ENCODE measurements around the gene NTN1.

NTN1 gene

DNA sequence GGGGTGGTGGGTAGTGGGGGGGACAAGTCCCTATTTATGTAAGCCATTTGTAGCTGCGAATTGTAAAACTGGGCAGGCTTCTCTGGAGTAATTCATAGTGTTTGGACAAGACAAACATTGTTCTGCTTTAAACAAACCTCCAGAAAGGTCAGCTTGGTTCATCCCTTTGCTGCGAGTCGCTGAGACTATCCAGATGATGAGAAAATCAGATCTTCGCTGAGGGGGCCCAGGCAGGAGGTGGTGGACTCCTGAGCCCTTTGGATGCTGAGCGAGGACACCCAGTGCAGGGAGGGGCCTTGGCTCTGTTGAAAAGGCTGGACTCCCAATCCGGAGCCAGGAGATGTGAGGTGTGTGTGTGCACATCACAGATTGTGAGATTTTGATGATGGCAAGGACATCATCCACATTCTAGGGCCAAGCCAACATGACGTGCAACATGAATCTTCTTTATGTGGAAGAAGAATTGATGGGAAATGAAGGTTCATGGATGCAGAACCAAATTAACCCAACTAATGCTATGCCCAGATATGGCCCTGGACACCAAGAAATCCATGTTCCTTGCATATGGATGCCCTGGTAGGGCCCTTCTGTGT lies 15.0 kb upstream of the NTN1 start:
- no peak for DNase-seq (ENCODE audit: low read depth in 2 of 2)

DNA sequence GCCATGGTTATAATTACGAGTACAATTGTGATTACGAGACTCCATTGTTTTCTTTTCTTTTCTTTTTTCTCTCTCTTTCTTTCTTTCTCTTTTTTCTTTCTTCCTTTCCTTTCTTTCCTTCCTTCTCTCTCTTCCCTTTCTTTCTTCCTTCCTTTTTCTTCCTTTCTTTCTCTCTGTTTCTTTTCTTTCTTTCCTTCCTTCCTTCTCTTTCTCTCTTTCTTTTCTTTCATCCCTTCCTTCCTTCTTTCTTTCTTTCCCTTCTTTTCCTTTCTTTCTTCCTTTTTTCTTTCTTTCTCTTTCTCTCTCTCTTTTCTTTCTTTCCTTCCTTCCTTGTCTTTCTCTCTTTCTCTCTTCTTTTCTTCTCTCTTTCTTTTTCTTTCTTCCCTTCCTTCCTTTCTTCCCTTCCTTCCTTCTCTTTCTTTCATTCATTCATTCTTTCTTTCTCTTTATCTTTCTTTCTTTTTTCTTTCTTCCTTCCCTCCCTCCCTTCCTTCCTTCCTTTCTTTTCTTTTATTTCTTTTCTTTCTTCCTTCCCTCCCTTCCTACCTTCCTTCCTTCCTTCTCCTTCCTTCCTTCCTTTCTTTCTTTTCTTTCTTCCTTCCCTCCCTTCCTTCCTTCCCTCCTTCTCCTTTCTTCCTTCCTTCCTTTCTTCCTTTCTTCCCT lies 14.1 kb upstream of the NTN1 start:
- no peak for DNase-seq (ENCODE audit: low read depth in 2 of 2)

DNA sequence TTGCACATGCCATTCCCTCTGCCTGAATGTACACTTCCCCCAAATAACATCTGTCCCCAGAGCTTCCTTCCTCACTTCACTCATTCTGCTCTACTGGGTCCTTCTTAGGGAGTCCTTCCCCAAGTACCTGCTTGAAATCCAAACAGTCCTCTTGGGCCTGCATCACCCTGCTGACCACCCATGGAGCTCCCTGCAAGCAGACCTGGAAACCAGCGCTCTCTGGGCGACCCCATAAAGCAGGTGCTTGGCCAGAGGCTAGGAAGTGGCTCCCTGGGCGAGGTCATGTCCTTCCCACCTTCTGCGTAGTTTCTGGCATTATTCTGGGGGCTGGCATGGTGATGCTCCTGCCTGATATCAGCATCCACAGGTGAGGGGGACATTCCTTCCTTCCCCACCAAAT lies 12.2 kb upstream of the NTN1 start:
- no peak for DNase-seq (ENCODE audit: low read depth in 2 of 2)

DNA sequence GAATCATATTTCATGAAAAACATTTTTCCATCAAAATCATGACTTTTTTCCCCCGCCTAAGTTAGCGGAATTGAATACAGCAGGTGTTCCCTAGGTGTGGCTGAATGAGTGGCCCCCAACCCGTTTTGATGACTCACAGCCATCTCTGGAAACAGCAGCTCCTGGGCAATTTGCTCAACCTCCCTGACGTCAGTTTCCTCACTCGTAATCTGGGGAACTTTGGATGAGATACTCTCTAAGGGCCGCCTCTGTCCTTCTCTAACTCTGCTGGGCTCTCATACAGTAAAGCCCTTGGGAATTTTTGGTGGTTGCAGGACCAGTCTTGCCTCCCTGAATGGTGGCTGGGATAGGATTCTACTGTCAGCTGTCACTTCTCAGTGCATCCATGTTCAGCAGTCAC lies 11.6 kb upstream of the NTN1 start:
- no peak for DNase-seq (ENCODE audit: low read depth in 2 of 2)

DNA sequence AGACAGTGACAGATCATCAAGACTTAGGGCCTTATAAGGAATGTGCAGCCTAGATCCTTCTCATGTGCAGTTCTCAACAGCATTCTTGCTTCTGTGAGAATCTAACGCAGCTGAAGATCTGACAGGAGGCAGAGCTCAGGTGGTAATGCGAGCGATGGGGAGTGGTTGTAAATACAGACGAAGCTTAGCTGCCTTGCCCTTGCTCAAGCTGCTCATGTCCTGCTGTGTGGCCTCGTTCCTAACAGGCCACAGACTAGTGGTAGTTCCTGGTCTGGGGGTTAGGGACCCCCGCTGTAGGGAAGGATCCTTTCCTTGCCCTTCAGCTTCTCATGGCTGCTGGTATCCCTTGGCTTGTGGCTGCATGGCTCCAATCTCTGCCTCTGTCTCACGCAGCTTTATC lies 10.3 kb upstream of the NTN1 start:
- no peak for DNase-seq (ENCODE audit: low read depth in 2 of 2)

DNA sequence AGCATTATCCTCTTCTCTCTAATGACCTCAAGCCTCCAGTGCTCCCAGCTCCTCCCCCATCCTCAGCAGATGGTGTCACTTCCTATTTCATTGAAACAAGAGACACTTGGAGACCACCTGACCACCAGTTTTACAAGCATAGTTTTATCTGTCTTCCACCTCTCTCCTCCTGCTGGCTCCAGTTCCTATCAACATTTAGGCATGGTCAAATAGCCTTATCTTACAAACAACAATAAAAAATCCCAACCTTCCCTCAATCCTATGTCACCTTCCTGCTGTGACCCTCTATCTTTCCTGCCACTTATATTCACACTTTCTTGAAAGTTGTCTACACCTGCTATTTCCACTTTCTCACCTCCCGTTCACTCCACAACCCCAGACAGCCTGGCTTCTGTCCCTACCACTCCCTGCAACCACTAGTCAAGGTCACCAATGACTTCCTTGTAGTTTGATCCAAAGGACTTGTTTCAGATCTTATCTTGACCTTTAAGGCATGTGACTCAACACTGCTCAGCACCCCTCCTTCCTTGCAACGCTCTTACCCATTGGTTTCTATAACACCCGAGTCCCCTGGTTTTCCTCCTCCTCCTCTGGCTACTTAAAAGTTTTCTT lies 4.3 kb upstream of the NTN1 start:
- DNase-seq (ENCODE audit: low read depth in 2 of 2), result no peak

DNA sequence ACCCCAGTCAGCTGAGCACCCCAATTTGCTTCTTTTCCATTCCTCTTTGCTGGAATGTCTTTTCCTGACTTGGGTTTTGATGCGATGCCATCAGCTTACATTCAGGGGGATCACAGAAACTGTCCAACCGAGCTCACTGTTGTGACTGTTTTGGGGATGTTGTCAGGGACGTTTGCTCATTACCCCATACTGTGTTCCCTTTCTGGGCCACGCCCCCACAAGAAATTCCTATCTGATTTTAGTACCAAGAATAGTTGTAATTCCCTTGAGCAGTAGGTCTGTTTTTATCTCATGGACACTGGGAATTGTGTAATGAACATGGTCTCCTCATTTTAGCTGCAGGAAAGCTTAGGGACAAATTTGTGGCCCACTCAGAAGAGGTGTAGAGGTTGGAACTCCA lies 2.6 kb upstream of the NTN1 start:
- no peak for DNase-seq (ENCODE audit: low read depth in 2 of 2)

DNA sequence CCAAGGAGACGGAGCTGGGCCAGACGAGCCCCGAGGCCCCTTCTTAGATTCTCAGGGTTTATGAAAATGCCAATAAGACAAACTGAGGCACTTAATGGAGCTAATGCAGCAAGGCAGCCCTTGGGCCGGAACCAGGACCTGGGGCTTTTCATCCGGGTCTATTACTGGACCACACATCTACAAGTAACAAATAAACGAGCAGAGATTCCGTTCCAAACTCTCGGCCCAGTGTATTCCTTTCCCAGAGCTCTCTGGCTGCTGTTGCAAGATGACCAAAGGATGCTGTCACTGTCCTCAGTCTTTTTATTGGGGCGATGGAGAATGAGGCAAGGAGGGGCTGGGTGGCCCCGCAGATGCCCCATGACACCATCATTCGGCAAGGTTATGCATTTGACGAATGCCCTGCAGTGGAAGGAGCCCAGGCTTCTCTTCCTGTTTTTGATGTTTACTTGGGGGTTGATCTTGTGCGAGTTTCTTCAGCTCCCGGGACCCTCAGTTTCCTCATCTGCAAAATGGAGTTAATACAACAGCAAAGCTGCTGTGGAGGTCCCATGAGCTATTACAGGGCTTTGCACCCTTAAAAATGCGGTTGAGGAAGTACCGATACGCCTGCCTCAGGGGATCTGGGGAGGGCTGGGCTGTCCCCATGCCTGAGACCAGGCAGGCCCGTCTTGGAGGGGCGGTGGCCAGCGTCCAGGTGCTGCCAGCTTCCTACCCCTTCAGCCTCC lies 1.1 kb upstream of the NTN1 start:
- no peak for DNase-seq (ENCODE audit: low read depth in 2 of 2)

DNA sequence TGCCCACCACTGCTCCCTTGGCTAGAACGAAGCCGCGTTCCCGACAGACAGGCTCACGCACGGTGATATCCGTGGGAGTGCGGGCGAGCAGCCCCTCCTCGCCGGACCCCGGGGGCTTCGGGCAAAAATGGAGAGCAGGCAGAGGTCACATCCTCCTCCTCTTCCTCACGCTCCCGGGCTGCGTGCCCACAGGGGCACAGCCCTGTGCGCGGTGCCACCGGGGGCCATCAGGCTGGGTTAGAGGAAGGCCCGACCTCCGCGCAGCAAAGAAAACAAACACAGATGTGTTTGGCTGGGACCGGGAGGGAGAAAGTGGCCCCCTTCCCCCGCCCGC lies 519 bp upstream of the NTN1 start:
- DNase-seq (ENCODE audit: low read depth in 2 of 2), result no peak

DNA sequence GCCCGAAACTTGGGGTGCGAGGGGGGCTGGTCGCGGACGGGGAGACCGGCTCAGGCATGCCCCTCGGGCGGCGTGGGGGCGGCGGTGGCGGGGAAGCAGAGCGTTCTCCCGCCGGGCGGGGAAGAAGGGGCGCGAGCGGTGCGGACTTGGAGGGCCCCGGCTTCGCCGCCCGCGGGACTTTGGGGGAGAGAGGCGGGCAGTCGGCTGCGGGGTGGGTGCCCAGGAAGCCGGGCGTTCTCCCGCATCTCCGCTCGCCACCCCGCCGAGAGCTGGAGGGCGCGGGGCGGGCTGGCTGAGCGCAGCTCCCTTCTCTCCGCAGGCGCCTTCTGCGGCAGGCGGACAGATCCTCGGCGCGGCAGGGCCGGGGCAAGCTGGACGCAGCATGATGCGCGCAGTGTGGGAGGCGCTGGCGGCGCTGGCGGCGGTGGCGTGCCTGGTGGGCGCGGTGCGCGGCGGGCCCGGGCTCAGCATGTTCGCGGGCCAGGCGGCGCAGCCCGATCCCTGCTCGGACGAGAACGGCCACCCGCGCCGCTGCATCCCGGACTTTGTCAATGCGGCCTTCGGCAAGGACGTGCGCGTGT lies 772 bp downstream of the NTN1 start:
- no peak for DNase-seq (ENCODE audit: low read depth in 2 of 2)

DNA sequence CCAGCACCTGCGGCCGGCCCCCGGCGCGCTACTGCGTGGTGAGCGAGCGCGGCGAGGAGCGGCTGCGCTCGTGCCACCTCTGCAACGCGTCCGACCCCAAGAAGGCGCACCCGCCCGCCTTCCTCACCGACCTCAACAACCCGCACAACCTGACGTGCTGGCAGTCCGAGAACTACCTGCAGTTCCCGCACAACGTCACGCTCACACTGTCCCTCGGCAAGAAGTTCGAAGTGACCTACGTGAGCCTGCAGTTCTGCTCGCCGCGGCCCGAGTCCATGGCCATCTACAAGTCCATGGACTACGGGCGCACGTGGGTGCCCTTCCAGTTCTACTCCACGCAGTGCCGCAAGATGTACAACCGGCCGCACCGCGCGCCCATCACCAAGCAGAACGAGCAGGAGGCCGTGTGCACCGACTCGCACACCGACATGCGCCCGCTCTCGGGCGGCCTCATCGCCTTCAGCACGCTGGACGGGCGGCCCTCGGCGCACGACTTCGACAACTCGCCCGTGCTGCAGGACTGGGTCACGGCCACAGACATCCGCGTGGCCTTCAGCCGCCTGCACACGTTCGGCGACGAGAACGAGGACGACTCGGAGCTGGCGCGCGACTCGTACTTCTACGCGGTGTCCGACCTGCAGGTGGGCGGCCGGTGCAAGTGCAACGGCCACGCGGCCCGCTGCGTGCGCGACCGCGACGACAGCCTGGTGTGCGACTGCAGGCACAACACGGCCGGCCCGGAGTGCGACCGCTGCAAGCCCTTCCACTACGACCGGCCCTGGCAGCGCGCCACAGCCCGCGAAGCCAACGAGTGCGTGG lies 1.5 kb downstream of the NTN1 start:
- DNase-seq (ENCODE audit: low read depth in 2 of 2), result no peak

DNA sequence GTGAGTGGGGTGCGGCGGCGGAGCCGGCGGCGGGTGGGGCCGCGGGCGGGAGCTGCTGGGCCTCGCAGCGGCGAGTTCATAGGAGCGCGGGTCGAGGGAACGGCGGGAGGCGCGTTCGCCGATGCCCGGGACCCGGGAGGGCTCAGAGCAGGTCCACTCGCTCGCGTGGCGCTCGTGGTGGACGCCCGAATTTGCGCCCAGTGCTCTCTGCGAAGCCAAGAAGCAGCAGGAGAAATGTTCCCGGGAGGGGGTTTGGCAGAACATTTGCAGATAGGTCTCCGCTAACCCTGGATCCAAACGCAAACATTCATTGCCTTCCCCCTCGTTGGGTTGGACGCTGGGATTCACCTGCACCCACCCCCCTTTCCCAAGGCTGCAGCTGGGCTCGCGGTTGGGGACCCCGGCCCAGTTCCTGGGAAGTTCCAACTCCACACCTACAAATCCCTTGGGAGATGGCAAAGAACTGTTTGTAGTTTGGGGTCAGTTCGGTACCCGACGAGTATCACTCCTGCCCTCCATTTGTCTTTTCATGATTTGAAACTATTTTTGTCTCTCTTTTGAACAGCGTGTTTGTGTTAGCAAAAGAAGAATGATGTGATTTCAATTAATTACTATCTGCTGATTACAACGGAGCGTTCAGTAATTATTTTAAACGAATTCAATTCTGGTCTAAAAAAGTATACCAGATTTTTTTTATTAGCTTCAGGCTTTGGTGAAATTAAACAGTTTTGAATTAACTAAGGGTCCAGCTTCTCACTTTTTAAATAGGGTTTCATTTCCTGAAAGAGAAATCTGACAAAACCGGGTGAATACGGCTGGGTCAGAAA lies 2.3 kb downstream of the NTN1 start:
- DNase-seq (ENCODE audit: low read depth in 2 of 2), result no peak

DNA sequence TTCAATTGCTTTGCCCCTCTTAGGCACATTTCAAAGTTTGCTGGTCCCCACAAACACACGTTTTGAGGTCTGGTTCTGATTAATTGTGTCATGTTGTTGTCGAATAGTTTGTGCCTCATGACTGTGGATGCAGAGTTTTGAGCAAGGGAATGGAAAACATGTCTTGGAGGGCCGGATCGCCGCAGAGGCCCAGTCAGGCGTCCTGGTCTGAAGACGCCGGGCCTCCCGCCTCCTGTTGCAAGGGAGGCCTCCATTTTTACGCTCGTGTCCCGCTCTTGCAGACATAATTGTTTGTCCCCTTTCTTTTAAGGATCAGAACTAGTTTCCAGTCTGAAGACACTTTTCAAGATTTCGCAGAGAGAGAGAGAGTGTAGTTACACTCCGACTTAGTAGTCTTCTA lies 3.2 kb downstream of the NTN1 start:
- DNase-seq (ENCODE audit: low read depth in 2 of 2), result no peak

DNA sequence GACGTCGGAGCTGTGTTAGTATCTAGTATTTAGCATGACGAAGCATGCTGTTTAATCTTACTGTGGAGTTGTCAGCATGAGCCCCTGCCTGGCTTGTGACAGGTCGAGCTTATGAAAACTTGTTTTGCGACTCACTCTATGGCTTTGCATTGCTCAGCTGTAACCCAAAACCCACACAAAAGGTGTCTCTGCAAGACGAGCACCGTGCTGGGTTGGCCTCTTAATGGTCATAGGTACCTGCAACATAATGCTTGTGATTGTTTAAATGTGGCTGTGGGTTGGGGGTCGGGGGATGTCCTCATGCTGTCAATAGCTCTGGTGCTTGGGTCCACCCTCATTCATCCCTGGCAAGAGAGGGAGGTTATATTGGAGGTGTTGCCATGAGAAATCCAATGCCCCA lies 5.4 kb downstream of the NTN1 start:
- no peak for DNase-seq (ENCODE audit: low read depth in 2 of 2)

DNA sequence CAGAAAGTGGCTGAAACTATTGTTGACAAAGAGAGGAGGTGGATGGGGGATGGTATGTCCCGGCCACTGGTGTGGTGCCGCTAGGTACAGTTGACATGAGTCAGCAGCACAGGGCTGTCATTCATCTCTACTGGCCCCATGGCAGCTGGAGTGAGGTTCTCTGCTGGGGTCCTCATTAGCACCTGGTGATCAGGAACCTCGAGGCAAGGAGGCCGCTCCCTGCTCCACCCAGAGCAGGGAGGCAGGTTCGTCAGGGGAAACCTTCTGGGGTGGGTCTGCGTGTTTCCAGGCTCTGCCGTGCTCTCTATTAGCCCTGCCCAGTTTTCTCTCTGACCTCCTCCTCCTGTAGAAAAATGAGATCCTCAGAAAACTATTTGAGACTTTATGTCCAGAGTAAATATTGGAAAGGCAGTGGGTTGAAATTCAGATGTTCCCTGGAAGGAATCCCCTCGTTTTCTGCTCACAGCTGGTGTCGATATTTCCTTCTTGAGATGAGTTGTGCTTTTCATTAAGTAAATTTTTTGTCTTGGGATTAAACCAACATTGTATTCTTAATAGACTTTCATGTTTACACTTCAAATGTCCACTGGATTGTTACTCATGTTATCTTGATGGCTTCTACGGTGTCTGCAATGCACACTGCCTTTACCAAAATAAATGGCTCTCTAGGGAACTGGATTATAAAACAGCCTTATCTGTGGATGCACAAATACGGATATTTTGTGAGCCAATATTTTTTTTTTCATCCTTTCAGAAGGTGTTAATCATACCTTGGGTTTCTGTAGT lies 7.1 kb downstream of the NTN1 start:
- no peak for DNase-seq (ENCODE audit: low read depth in 2 of 2)

DNA sequence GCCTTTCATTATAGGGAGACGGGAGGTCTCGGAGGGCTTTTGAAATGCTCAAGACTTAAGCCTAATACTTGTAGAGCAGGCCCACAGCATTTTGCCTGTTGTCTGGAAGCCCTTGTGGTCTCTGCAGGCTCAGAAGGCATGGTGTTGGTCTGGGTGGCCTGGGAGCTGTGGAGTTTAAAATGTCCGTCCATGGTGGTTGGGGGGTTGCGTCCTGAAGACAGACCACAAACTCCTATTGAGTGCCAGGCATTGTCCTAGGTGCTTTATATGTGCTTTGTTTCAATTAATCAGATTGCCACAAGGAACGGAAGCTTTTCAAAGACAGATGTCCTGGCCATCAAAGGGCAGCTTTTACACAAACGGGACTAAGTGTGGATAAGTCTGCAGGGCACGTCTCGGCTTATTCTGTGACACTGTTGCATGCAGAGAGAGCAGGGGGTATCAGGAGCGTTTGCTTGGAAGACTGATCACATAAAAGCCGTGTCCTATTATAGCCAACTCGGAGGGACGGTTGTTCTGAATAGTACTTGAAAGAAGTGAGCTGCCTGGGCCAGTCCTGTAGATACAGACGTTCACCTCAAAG lies 7.8 kb downstream of the NTN1 start:
- DNase-seq (ENCODE audit: low read depth in 2 of 2), result no peak

DNA sequence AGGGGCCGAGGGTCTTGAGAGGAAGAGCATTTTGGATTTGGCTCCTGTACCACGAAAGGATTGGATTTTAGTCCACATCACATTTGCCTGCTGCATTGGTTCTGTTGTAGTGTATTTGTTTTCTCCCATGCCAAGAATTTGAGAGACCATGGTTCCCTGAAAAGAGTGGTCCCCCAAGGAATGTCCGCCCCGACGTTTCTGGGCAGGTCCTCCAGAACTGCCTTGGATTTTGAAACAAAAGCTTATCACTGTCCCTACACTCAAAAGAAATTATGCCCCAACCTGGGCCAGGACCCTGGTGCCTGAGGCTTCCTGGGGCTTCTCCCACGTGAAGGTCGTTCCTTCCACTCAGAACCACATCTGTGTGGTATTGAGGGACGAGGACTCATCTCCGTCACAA lies 10.8 kb downstream of the NTN1 start:
- DNase-seq (ENCODE audit: low read depth in 2 of 2), result no peak

DNA sequence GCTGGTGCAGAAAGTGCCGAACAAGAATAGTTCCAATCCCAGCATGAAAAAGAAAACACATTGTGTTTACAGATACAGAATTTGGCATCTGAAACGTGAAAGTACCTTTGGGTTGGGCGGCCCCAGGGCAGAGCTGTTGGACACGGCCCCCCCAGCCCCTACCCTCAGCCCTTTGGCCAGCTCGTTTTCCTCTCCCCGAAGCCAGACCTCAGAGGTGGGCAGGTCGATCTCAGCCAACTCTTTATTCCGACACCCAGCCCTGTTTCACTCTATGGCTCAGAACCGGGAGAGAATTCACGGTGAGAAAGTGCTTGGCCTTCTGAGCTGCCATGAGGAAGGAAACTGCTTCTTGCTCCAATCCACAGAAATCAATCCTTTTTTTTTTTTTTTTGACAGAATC lies 11.3 kb downstream of the NTN1 start:
- no peak for DNase-seq (ENCODE audit: low read depth in 2 of 2)

DNA sequence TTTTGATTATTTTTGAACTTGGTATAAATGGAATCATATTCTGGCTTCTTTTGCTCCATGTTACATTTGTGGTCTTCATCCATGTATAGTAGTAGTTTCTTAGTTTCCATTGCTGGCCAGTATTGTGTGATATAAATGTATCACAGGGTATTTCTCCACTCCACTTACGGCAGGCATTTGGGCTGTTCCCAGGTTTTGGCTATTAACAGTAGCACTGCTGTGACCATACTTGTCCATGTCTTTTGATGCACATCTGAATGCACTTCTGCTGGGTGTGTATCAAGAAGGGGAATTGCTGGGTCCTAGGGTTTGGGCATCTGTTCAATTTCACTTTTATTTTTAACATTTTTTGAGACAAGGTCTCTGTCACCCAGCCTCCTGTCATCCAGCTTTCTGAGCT lies 13.9 kb downstream of the NTN1 start:
- DNase-seq (ENCODE audit: low read depth in 2 of 2), result no peak

DNA sequence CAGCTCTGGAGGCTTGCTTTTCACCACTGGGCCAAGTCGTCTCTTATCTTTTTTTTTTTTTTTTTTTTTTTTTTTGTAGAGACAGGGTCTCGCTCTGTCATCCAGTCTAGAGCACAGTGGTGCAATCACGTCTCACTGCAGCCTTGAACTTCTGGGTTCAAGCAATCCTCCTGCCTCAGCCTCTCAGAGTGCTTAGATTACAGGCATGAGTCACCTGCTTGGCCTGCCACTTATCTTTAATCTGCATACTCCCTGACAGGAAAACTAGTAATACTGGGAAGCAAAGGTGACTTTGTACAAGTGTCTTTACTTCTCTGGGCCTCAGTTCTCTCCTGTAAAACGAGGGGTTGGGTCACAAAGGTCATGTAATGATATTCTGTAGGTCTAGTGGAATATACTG lies 15.0 kb downstream of the NTN1 start:
- no peak for DNase-seq (ENCODE audit: low read depth in 2 of 2)
